Measurements from ENCODE around the gene SPOCK1.

The SPOCK1 gene

DNA sequence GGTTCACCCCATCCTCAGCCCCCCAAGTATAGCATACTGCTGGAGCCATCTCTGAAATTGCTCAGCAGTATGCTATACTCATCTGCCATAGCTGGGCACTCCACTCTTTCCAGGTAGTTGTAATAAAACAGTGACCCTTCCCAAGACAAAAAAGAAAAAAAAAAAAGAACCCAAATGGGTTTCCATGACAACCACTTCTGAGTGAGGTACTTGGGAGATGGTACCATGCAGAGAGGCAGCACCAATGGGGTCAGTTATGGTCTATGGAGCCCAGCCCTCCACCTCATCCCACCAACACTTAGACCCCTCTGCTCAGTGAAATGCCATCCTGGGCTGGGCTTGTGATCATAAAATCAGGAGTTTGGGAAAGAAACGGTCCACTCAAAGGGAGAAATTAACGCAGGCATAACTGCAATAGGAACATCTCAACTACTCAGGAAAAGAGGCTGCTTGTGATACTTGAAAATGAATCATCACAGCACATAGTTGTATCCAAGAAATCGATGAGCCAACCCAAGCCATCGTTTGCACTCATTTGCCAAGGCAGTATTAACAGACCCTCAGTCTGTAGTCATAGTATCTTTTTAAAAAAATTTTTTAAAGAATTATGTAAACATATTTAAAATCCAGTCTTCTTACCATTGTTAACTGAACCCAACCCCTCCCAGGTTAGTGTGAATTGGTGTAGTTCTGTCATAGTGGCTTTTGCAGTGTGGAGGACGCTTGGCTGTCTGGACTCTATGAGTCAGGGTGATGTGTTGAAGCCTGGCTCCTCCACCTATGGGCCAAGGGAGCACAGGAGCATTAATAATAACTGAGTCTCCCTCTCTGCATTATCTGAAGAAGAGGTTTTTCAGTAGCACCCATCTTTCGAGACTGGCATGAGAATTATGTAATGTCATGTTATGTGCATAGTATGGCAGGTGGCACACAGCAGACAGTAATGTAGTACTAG, 402.7 kb downstream of the SPOCK1 start:
- no peak overlapping the region for H3K9ac ChIP-seq (ENCODE audit: insufficient read length)
- no peaks in the 10 kb centered on the region for H3K9me3 ChIP-seq (ENCODE audit: low read depth, low read length)
- no peaks in the 10 kb centered on the region for H3K36me3 ChIP-seq (ENCODE audit: insufficient read depth, low read length)
- no peak for DNase-seq (ENCODE audit: low read depth, low spot score)
- no peak for TF ChIP-seq FOXP2 (optimal IDR thresholded peaks at IDR 0.05; ENCODE audit: control extremely low read depth, extremely low read length, insufficient read depth)
- no peak for TF ChIP-seq EZH2 (IDR thresholded peaks at IDR 0.05)
- no peak for TF ChIP-seq POLR2AphosphoS5 (IDR thresholded peaks at IDR 0.05; ENCODE audit: borderline replicate concordance, low read depth, low read length)
- H3K4me3 ChIP-seq, result no peak overlapping the region
- no peak overlapping the region for H3K27ac ChIP-seq

DNA sequence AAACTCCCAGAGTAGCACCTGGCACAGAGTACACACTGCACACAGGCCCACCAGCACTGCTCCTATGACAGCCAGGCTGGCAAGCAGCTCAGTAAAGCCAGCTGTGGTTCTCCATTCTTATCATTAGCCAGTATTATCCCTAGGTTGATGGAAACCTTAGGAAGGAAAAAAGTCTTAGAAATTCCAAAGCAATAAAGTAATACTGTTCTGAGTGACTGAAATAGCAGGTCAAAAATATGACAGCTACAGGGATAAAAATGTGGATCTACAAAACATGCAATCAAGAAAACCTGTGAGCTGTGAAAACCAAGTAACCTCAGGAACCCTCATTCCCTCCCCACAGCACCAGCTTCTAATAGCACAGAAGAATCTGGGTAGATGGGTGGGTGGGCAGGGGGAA, 403.5 kb downstream of the SPOCK1 start:
- no peak overlapping the region for H3K27ac ChIP-seq

DNA sequence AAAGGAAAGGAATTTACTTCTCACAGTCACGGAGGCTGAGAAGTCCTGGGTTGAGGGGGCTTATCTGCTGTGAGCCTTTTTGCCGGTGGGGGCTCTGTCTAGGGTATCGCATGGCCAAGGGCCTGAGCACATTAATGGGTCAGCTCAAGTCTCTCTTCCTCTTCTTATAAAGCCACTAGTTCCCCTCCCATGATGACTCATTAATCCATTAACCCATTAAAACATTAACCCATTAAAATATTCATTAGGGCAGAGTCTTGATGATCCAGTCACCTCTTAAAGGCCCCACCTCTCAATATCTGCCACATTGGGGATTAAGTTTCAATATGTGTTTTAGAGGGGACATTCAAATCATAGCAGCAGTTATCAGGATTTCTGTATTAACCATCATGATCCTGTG, 406.3 kb downstream of the SPOCK1 start:
- TF ChIP-seq POLR2AphosphoS5 (IDR thresholded peaks at IDR 0.05; ENCODE audit: borderline replicate concordance, low read depth, low read length) (no peak), FOXP2 (optimal IDR thresholded peaks at IDR 0.05; ENCODE audit: control extremely low read depth, extremely low read length, insufficient read depth) (no peak), EZH2 (IDR thresholded peaks at IDR 0.05) (no peak)

More for the DNA sequence above, 403.5 kb downstream of the SPOCK1 start:
- Histone ChIP-seq H3K36me3 (ENCODE audit: insufficient read depth, low read length) (no peaks in the 10 kb centered on the region), H3K4me3 (no peak overlapping the region), H3K9me3 (ENCODE audit: low read depth, low read length) (no peaks in the 10 kb centered on the region), H3K9ac (ENCODE audit: insufficient read length) (no peak overlapping the region)
- no peak for TF ChIP-seq FOXP2 (optimal IDR thresholded peaks at IDR 0.05; ENCODE audit: control extremely low read depth, extremely low read length, insufficient read depth)
- TF ChIP-seq EZH2 (IDR thresholded peaks at IDR 0.05), result no peak
- TF ChIP-seq POLR2AphosphoS5 (IDR thresholded peaks at IDR 0.05; ENCODE audit: borderline replicate concordance, low read depth, low read length), result no peak
- no peak for DNase-seq (ENCODE audit: low read depth, low spot score)

DNA sequence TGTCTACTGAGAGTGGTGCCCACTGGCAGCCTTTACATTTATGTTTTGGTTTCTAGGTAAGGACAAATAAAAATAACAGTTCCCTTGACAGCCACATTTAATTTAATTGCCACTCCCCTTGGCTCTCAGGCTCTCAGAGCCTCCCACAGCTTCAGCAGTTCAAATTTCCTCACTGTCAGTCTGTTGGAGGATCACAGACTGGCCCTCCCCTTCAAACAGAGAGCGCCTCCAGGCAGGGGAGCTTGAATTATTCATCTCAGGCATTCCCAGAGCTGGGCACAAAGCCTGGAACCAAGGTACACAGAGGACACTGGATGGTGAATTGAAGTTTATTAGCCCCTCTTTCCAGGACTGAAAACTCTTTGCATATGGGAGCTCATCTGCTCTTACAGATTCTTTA, 407.7 kb downstream of the SPOCK1 start:
- TF ChIP-seq FOXP2 (optimal IDR thresholded peaks at IDR 0.05; ENCODE audit: control extremely low read depth, extremely low read length, insufficient read depth), result no peak
- no peak for TF ChIP-seq POLR2AphosphoS5 (IDR thresholded peaks at IDR 0.05; ENCODE audit: borderline replicate concordance, low read depth, low read length)
- no peak for TF ChIP-seq EZH2 (IDR thresholded peaks at IDR 0.05)
- no peaks in the 10 kb centered on the region for H3K9me3 ChIP-seq (ENCODE audit: low read depth, low read length)
- no peak overlapping the region for H3K4me3 ChIP-seq
- DNase-seq (ENCODE audit: low read depth, low spot score), result no peak
- no peaks in the 10 kb centered on the region for H3K36me3 ChIP-seq (ENCODE audit: insufficient read depth, low read length)
- H3K27ac ChIP-seq, result no peak overlapping the region
- H3K9ac ChIP-seq (ENCODE audit: insufficient read length), result no peak overlapping the region

More for the DNA sequence above, 406.3 kb downstream of the SPOCK1 start:
- Histone ChIP-seq H3K36me3 (ENCODE audit: insufficient read depth, low read length) (no peaks in the 10 kb centered on the region), H3K9me3 (ENCODE audit: low read depth, low read length) (no peaks in the 10 kb centered on the region), H3K4me3 (no peak overlapping the region), H3K9ac (ENCODE audit: insufficient read length) (no peak overlapping the region), H3K27ac (no peak overlapping the region)
- DNase-seq (ENCODE audit: low read depth, low spot score), result no peak

DNA sequence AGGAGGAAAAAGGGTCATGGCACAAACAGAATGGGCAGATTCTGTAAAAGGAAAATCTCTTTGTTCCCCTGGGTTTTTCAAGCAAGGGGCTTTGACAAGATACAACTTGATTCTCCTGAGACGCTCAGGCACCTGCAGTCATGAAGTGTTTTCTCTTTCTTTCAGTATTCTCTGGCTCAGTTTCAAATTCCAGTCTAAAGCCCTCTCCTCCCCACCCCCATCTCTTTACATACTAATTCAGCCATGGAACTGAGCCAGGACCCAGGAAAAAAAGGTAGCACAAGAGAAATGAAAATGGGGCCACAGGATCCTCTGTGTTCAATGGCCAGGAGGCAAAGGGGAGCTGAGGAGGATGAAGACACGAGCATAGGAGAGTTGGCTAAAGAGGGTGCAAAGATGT, 408.4 kb downstream of the SPOCK1 start:
- TF ChIP-seq FOXP2 (optimal IDR thresholded peaks at IDR 0.05; ENCODE audit: control extremely low read depth, extremely low read length, insufficient read depth), result no peak
- no peak for TF ChIP-seq POLR2AphosphoS5 (IDR thresholded peaks at IDR 0.05; ENCODE audit: borderline replicate concordance, low read depth, low read length)
- TF ChIP-seq EZH2 (IDR thresholded peaks at IDR 0.05), result no peak
- no peak overlapping the region for H3K27ac ChIP-seq
- H3K9ac ChIP-seq (ENCODE audit: insufficient read length), result no peak overlapping the region
- no peak overlapping the region for H3K4me3 ChIP-seq
- no peaks in the 10 kb centered on the region for H3K9me3 ChIP-seq (ENCODE audit: low read depth, low read length)
- no peaks in the 10 kb centered on the region for H3K36me3 ChIP-seq (ENCODE audit: insufficient read depth, low read length)
- no peak for DNase-seq (ENCODE audit: low read depth, low spot score)

DNA sequence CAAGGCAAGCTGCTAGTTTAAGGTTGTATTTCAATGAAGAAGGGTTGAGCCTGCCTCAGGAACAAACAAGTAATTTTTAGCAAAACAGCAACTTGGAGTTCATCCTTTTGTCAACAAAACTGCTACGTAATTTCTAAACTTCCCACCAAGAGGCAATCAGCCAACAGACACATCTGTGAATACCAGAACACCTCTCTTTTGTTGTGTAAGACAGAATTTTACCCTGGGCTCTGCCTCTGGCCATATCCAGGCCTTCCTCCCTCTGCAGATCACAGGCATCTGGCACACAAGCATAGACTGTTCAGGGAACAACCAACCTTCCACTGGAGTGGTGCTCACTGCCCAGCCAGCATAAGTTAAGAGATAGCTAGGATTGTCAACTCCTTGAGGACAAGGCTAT, 409.0 kb downstream of the SPOCK1 start:
- DNase-seq (ENCODE audit: low read depth, low spot score), result no peak
- H3K27ac ChIP-seq, result no peak overlapping the region
- no peak overlapping the region for H3K9ac ChIP-seq (ENCODE audit: insufficient read length)
- TF ChIP-seq EZH2 (IDR thresholded peaks at IDR 0.05) (no peak), FOXP2 (optimal IDR thresholded peaks at IDR 0.05; ENCODE audit: control extremely low read depth, extremely low read length, insufficient read depth) (no peak), POLR2AphosphoS5 (IDR thresholded peaks at IDR 0.05; ENCODE audit: borderline replicate concordance, low read depth, low read length) (no peak)
- H3K9me3 ChIP-seq (ENCODE audit: low read depth, low read length), result no peaks in the 10 kb centered on the region
- no peak overlapping the region for H3K4me3 ChIP-seq
- H3K36me3 ChIP-seq (ENCODE audit: insufficient read depth, low read length), result no peaks in the 10 kb centered on the region

DNA sequence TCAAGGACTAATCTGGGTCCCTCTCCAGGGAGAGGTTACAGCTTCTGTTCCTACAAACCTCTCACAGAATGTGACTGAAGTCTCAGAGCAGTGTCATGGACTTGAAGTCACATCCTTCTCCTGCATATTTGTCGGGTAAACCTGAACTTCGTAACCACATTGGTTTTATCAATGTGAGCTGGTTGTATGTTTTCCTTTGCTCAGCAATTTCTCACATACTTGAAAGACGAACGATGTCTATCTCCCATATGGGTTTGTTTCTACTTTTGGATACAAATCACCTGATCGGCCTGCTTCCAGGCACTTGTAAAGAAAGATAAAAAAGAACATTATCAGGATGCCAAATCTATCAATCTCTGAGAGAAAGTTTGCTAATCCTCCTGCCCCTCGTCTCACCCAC, 411.0 kb downstream of the SPOCK1 start:
- no peak overlapping the region for H3K9ac ChIP-seq (ENCODE audit: insufficient read length)
- no peaks in the 10 kb centered on the region for H3K36me3 ChIP-seq (ENCODE audit: insufficient read depth, low read length)
- DNase-seq (ENCODE audit: low read depth, low spot score), result no peak
- no peak overlapping the region for H3K27ac ChIP-seq
- TF ChIP-seq POLR2AphosphoS5 (IDR thresholded peaks at IDR 0.05; ENCODE audit: borderline replicate concordance, low read depth, low read length) (no peak), EZH2 (IDR thresholded peaks at IDR 0.05) (no peak)
- H3K9me3 ChIP-seq (ENCODE audit: low read depth, low read length), result no peaks in the 10 kb centered on the region
- H3K4me3 ChIP-seq, result no peak overlapping the region

DNA sequence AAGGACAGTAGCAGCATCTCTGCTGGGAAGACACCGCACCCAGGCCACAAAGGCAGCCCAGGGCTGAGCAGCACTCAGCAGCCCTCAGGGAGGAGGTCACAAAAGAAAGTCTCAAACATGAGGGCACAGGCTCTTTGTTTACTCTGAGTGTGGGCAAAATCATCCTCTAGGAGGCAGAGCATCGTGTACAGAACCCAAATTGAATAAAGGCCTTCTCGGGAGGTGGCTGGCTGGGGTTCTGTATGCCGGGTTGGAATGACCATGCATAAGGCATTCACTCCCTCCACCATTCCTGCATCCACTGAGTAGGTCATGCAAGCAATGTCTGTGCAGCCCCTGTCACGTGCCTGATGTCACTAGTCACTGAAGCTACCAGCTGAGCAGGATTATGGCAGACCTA, 412.8 kb downstream of the SPOCK1 start:
- Histone ChIP-seq H3K9me3 (ENCODE audit: low read depth, low read length) (no peaks in the 10 kb centered on the region), H3K36me3 (ENCODE audit: insufficient read depth, low read length) (no peaks in the 10 kb centered on the region), H3K4me3 (no peak overlapping the region), H3K27ac (no peak overlapping the region), H3K9ac (ENCODE audit: insufficient read length) (no peak overlapping the region)
- no peak for TF ChIP-seq POLR2AphosphoS5 (IDR thresholded peaks at IDR 0.05; ENCODE audit: borderline replicate concordance, low read depth, low read length)
- TF ChIP-seq FOXP2 (optimal IDR thresholded peaks at IDR 0.05; ENCODE audit: control extremely low read depth, extremely low read length, insufficient read depth), result no peak
- no peak for TF ChIP-seq EZH2 (IDR thresholded peaks at IDR 0.05)
- DNase-seq (ENCODE audit: low read depth, low spot score), result no peak

Measured in SK-N-MC (cell line).